SKM-1 treated with dmso at 0.1 percent for 144 hours (cell line): ENCODE data around the gene AHSP.
"Not testable (repeated sequence)": the region's sequence is repeated elsewhere in the genome, so short reads cannot be mapped to it uniquely, and the experiment has no call there.

ENCODE experiments used
- DNase-seq: peaks from one replicate; lab custom pipeline; 2025; ENCODE audit not compliant: unreplicated experiment; lab: John Stamatoyannopoulos, UW

AHSP gene

GRCh38 chr16:31527734-31528274 is at the start of gene AHSP:
Gene AHSP, plus strand, starts transcription at chr16:31527900. Its CDS starts 240 bp downstream, at chr16:31528140.
- DNase-seq: no peak

- no peak for DNase-seq
Observed at GRCh38 chr16:31478956-31479355, 48.7 kb upstream of the AHSP start.

- no peak for DNase-seq
Observed at GRCh38 chr16:31479751-31480150, 47.9 kb upstream of the AHSP start.

- no peak for DNase-seq
Observed at GRCh38 chr16:31480851-31481536, 46.7 kb upstream of the AHSP start.

- no peak for DNase-seq
Observed at GRCh38 chr16:31483081-31483480, 44.6 kb upstream of the AHSP start, which contains the start of gene SLC5A2. Gene SLC5A2, plus strand, starts transcription at chr16:31483123. Its CDS starts 14 bp downstream, at chr16:31483137.

- not testable (repeated sequence) for DNase-seq
Observed at GRCh38 chr16:31484048-31484447, 43.7 kb upstream of the AHSP start.

GRCh38 chr16:31484491-31485171 is 43.1 kb upstream of the AHSP start:
- no peak for DNase-seq

GRCh38 chr16:31485571-31485970 is 42.1 kb upstream of the AHSP start:
- DNase-seq: no peak

- no peak for DNase-seq
Observed at GRCh38 chr16:31486045-31486444, 41.7 kb upstream of the AHSP start.

- DNase-seq: no peak
Observed at GRCh38 chr16:31487071-31487719, 40.5 kb upstream of the AHSP start.

- no peak for DNase-seq
Observed at GRCh38 chr16:31487720-31488467, 39.8 kb upstream of the AHSP start.

GRCh38 chr16:31488468-31489297 is 39.0 kb upstream of the AHSP start:
- DNase-seq: no peak

GRCh38 chr16:31489298-31489564 is 38.5 kb upstream of the AHSP start:
- DNase-seq: no peak

- DNase-seq: no peak
Observed at GRCh38 chr16:31489616-31490584, 37.8 kb upstream of the AHSP start.

GRCh38 chr16:31491778-31492418 is 35.8 kb upstream of the AHSP start:
- no peak for DNase-seq

- DNase-seq: no peak
Observed at GRCh38 chr16:31493506-31494125, 34.1 kb upstream of the AHSP start.

- no peak for DNase-seq
Observed at GRCh38 chr16:31496670-31497069, 31.0 kb upstream of the AHSP start.

- no peak for DNase-seq
Observed at GRCh38 chr16:31498493-31498892, 29.2 kb upstream of the AHSP start.
